Keratinocyte (primary cell): ENCODE results near the gene BORCS6. TPM values are rescaled to one million over a fixed set of nuclear protein-coding genes. Genes with fewer than 3 reads are reported as not detected.

Source experiments
- DNase-seq: peaks from one replicate; pipeline ENCODE4 v3.0.0-alpha.2; 2011; ENCODE audit warnings: low read depth, missing footprints, low spot score
- FAIRE-seq: peaks from 2 replicates; lab custom pipeline; 2011; peaks lifted over from hg19 to GRCh38; lab: Jason Lieb, UNC
- H2AFZ ChIP-seq: 2 replicates; pipeline ENCODE4 v1.6.0; 2012; ENCODE audit warnings: low read length, control low read depth, inconsistent platforms; ENCODE audit not compliant: control insufficient read depth
- H3K27ac ChIP-seq: 2 replicates; pipeline ENCODE4 v1.5.1; 2011; ENCODE audit warnings: low read length; ENCODE audit not compliant: control insufficient read depth, insufficient read depth
- H3K27me3 ChIP-seq: 3 replicates; pipeline ENCODE4 v1.6.0; 2011; ENCODE audit warnings: low read length; ENCODE audit not compliant: control insufficient read depth, insufficient read depth; ENCODE audit errors: extremely low read depth
- H3K36me3 ChIP-seq, 2 experiments: 2 replicates in 1 of 2; 3 replicates in 1 of 2; pipeline ENCODE4 v1.5.1; 2011; ENCODE audit warnings: low read length in 2 of 2, mild to moderate bottlenecking in 1 of 2; ENCODE audit not compliant: control insufficient read depth in 2 of 2, insufficient read depth in 2 of 2; ENCODE audit errors: extremely low read depth in 1 of 2
- H3K4me1 ChIP-seq: 3 replicates; pipeline ENCODE4 v1.5.1; 2011; ENCODE audit warnings: low read length; ENCODE audit not compliant: control insufficient read depth, insufficient read depth; ENCODE audit errors: extremely low read depth
- H3K4me2 ChIP-seq: 3 replicates; pipeline ENCODE4 v1.6.0; 2011; ENCODE audit warnings: low read depth, low read length; ENCODE audit not compliant: control insufficient read depth, insufficient read depth; ENCODE audit errors: extremely low read depth
- H3K4me3 ChIP-seq, 3 experiments: fragments of 200-600 bp in 1 of 3; sonication (generic) in 1 of 3; 2 replicates in 2 of 3; 3 replicates in 1 of 3; pipeline ENCODE4 v1.5.1; 2011 to 2016; ENCODE audit warnings: low read length in 3 of 3, mild to moderate bottlenecking in 3 of 3, control low read depth in 2 of 3, inconsistent platforms in 1 of 3, low read depth in 1 of 3, mixed read lengths in 1 of 3, mixed run types in 1 of 3, moderate library complexity in 1 of 3; ENCODE audit not compliant: control insufficient read depth in 2 of 3, insufficient read depth in 2 of 3; ENCODE audit errors: extremely low read depth in 1 of 3
- H3K79me2 ChIP-seq: 2 replicates; pipeline ENCODE4 v1.6.0; 2012; ENCODE audit warnings: low read length; ENCODE audit not compliant: control insufficient read depth, insufficient read depth
- H3K9ac ChIP-seq: 3 replicates; pipeline ENCODE4 v1.6.0; 2011; ENCODE audit warnings: low read length; ENCODE audit not compliant: control insufficient read depth, insufficient read depth; ENCODE audit errors: extremely low read depth
- H3K9me1 ChIP-seq: 3 replicates; pipeline ENCODE4 v1.6.0; 2011; ENCODE audit warnings: low read length; ENCODE audit not compliant: control insufficient read depth, insufficient read depth; ENCODE audit errors: extremely low read depth
- H3K9me3 ChIP-seq: 2 replicates; pipeline ENCODE4 v1.5.1; 2012; ENCODE audit warnings: low read depth, low read length; ENCODE audit not compliant: control insufficient read depth
- H4K20me1 ChIP-seq: 3 replicates; pipeline ENCODE4 v1.6.0; 2011; ENCODE audit warnings: low read length; ENCODE audit not compliant: control insufficient read depth, insufficient read depth; ENCODE audit errors: extremely low read depth
- EZH2 ChIP-seq: IDR thresholded peaks from one replicate; pipeline ENCODE4 v1.6.1; 2012; ENCODE audit warnings: inconsistent platforms, mild to moderate bottlenecking, low read length, moderate library complexity
- dilution Hi-C: fragments of 300-500 bp; cut with MboI; formaldehyde crosslinking; loops from one replicate; pipeline ENCODE4 v1.7.0; 2020; ENCODE audit warnings: low sequenced_read_pairs; ENCODE audit not compliant: extremely low pct_ligation_motif_present
- polyA plus RNA-seq, 5 experiments: library from polyadenylated mRNA; depleted of rRNA in 3 of 5; stranded (reverse) in 3 of 5; stranded (forward) in 1 of 5; unstranded in 1 of 5; fragments of >200 nt; gene quantifications; 1 replicate in 1 of 5; 2 replicates in 3 of 5; 3 replicates in 1 of 5; pipeline versions ENCODE4 v1.2.1 to v1.2.3, GENCODE V29; 2011 to 2012; ENCODE audit warnings: missing spikeins in 2 of 5, low read depth in 1 of 5, low replicate concordance in 1 of 5
- TF ChIP-seq, protein P1 (sequence below), 3 experiments: IDR thresholded peaks in 1 of 3; conservative IDR thresholded peaks in 1 of 3; optimal IDR thresholded peaks in 1 of 3; 2 replicates in 2 of 3; 3 replicates in 1 of 3; pipeline versions ENCODE3 to v1.5.1; 2011; ENCODE audit warnings: low read length in 3 of 3, mild to moderate bottlenecking in 3 of 3, moderate library complexity in 2 of 3, control low read depth in 1 of 3, inconsistent platforms in 1 of 3; ENCODE audit not compliant: insufficient read depth in 2 of 3; ENCODE audit errors: extremely low read depth in 1 of 3

BORCS6 gene
- polyA plus RNA-seq, 1 donor (not counting 4 experiments of a cell fraction or from before 2014, with no cell fraction given), result 4.2 TPM

DNA sequence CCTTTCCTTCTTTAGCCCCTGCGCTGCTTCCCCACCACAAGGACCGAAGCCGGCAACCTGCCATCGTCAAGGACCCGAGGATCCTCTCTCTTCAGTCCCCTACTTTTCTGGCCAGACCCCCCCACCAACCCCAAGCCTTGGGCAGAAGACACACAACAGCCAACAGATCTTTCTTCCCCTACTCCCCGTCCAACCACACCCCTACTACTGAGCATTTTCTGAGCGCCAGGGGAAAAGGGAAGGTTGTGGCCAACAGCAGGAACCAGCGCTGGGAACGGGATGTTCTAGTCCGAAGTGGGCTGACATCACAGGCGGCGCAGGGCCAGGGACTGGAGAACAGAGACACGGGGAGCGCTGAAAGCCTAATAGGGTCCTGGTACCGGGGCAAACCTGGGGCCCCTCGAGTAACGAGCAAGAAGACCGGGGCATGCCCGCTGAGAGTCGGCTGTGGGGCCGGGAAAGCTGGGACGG lies 38.3 kb downstream of the BORCS6 start:
- Histone ChIP-seq H3K27me3 (no peaks in the 10 kb centered on the region), H3K9me3 (no peaks in the 10 kb centered on the region), H4K20me1 (peaks cover 16% of the 10 kb centered on the region), H3K4me1 (peaks cover 33% of the 10 kb centered on the region), H3K4me3 (peak overlapping the region; percentile 62 to 86 (median 83)), H3K36me3 (peaks cover 34 to 51% of the 10 kb centered on the region in 2 experiments), H3K79me2 (peaks cover 53% of the 10 kb centered on the region), H3K9ac (peak overlapping the region; percentile 100), H2AFZ (no peak overlapping the region), H3K9me1 (peaks cover 11% of the 10 kb centered on the region), H3K4me2 (peak overlapping the region; percentile 90), H3K27ac (peak overlapping the region; percentile 98)
- FAIRE-seq (no peak), DNase-seq (no peak)
- dilution Hi-C loops, result no loop called here
- TF ChIP-seq, protein P1, sequence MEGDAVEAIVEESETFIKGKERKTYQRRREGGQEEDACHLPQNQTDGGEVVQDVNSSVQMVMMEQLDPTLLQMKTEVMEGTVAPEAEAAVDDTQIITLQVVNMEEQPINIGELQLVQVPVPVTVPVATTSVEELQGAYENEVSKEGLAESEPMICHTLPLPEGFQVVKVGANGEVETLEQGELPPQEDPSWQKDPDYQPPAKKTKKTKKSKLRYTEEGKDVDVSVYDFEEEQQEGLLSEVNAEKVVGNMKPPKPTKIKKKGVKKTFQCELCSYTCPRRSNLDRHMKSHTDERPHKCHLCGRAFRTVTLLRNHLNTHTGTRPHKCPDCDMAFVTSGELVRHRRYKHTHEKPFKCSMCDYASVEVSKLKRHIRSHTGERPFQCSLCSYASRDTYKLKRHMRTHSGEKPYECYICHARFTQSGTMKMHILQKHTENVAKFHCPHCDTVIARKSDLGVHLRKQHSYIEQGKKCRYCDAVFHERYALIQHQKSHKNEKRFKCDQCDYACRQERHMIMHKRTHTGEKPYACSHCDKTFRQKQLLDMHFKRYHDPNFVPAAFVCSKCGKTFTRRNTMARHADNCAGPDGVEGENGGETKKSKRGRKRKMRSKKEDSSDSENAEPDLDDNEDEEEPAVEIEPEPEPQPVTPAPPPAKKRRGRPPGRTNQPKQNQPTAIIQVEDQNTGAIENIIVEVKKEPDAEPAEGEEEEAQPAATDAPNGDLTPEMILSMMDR (optimal IDR thresholded peaks at IDR 0.05 in 1 of 3, IDR thresholded peaks at IDR 0.05 in 1 of 3, conservative IDR thresholded peaks at IDR 0.05 in 1 of 3; ENCODE audit: extremely low read depth in 1 of 3, insufficient read depth in 2 of 3, low read length in 3 of 3), result no peak
- no peak for TF ChIP-seq EZH2

DNA sequence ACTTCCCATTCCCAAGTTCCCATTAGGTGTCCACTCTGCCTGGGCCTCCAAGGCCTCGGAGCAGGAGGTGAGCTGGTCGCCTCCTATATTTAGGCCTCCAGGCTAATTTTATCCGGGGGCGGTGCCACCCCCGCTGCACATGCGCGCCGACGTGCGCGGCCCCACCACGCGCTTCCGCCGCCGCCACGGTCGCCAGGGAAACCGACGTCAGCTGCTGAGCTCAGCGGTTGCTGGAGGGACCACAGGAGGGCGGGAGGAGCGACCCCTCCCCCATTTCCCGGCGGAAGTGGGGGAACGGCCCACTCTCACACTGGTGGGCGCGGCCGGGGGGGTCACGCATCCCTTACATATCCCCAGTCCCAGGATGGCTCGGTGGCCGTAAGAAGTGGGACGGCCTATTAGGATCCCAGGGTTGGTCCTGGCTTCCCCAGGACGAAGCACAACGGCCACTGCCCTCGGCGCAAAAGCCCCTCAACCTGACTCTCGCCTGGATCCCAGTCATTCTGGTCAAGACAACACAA lies 38.8 kb downstream of the BORCS6 start:
- H3K27ac ChIP-seq, result peak overlapping the region; percentile 98
- FAIRE-seq (no peak), DNase-seq (no peak)
- H3K79me2 ChIP-seq, result peaks cover 53% of the 10 kb centered on the region
- peaks cover 33% of the 10 kb centered on the region for H3K4me1 ChIP-seq
- H3K9me3 ChIP-seq, result no peaks in the 10 kb centered on the region
- no peak for TF ChIP-seq EZH2
- peaks cover 11% of the 10 kb centered on the region for H3K9me1 ChIP-seq
- H3K27me3 ChIP-seq, result no peaks in the 10 kb centered on the region
- peak overlapping the region; percentile 62 to 86 (median 83) for H3K4me3 ChIP-seq
- dilution Hi-C loops, result no loop called here
- H2AFZ ChIP-seq, result no peak overlapping the region
- peak overlapping the region; percentile 90 for H3K4me2 ChIP-seq
- H4K20me1 ChIP-seq, result peaks cover 18% of the 10 kb centered on the region
- peak overlapping the region; percentile 100 for H3K9ac ChIP-seq
- H3K36me3 ChIP-seq, result peaks cover 38 to 56% of the 10 kb centered on the region in 2 experiments
